ENCODE measurements around the gene KCNJ6. TPM values are rescaled to one million over a fixed set of nuclear protein-coding genes. Genes with fewer than 3 reads are reported as not detected.
"Not testable (repeated sequence)": the region's sequence is repeated elsewhere in the genome, so short reads cannot be mapped to it uniquely, and the experiment has no call there.

The KCNJ6 gene
- total and polyA plus RNA-seq, 4 donors: 0.01 TPM; not detected in 3

GRCh38 chr21:37920302-37920701, 4.0 kb upstream of the KCNJ6 start:
- not testable (repeated sequence) for H3K4me3 ChIP-seq (ENCODE audit: low read depth in 1 of 3, low read length in 3 of 3); H3K9me3 ChIP-seq (ENCODE audit: control insufficient read depth in 4 of 4, low read length in 3 of 4); H3K27me3 ChIP-seq (ENCODE audit: control insufficient read depth in 4 of 4, insufficient read depth in 4 of 4, low read length in 3 of 4); H3K9ac ChIP-seq (ENCODE audit: low read depth in 1 of 2, low read length in 2 of 2); H3K27ac ChIP-seq (ENCODE audit: low read depth in 1 of 2, low read length in 2 of 2); H3K36me3 ChIP-seq (ENCODE audit: control insufficient read depth in 4 of 4, insufficient read depth in 3 of 4, low read depth in 1 of 4, low read length in 3 of 4); DNase-seq (ENCODE audit: low spot score)
- H3K4me1 ChIP-seq (ENCODE audit: control insufficient read depth in 4 of 4, insufficient read depth in 4 of 4, low read length in 3 of 4): peaks cover 10 to 26% (median 13%) of the 10 kb centered on the region in 4 donors
- WGBS: 41% methylated on average over 8 of the region's 8 CpGs
- TF ChIP-seq RXRA (IDR thresholded peaks at IDR 0.05): peak in 1 of 2 donors; percentile 20
- peak; percentile 25 to 27 for TF ChIP-seq HNF4A (conservative IDR thresholded peaks at IDR 0.05)

- 72% methylated on average over 4 of the region's 4 CpGs for WGBS
- H3K36me3 ChIP-seq (ENCODE audit: control insufficient read depth in 4 of 4, insufficient read depth in 3 of 4, low read depth in 1 of 4, low read length in 3 of 4): no peaks in the 10 kb centered on the region
- H3K27ac ChIP-seq (ENCODE audit: low read depth in 1 of 2, low read length in 2 of 2): no peak overlapping the region
- H3K27me3 ChIP-seq (ENCODE audit: control insufficient read depth in 4 of 4, insufficient read depth in 4 of 4, low read length in 3 of 4): peaks cover 0 to 8% (median 6%) of the 10 kb centered on the region in 4 donors
- H3K4me3 ChIP-seq (ENCODE audit: low read depth in 1 of 3, low read length in 3 of 3): no peak overlapping the region
- no peak overlapping the region for H3K9ac ChIP-seq (ENCODE audit: low read depth in 1 of 2, low read length in 2 of 2)
- TF ChIP-seq HNF4A (conservative IDR thresholded peaks at IDR 0.05) (no peak), RAD21 (IDR thresholded peaks at IDR 0.05) (no peak), SP1 (IDR thresholded peaks at IDR 0.05) (no peak), FOXA1 (IDR thresholded peaks at IDR 0.05) (no peak), JUND (IDR thresholded peaks at IDR 0.05) (no peak), MAX (IDR thresholded peaks at IDR 0.05) (no peak), REST (IDR thresholded peaks at IDR 0.05) (no peak), FOXA2 (IDR thresholded peaks at IDR 0.05) (no peak), NR2F2 (IDR thresholded peaks at IDR 0.05) (no peak), ATF3 (IDR thresholded peaks at IDR 0.05) (no peak), CTCF (IDR thresholded peaks at IDR 0.05; ENCODE audit: low read depth, low read length, missing input control) (no peak), HNF4G (IDR thresholded peaks at IDR 0.05) (no peak), RXRA (IDR thresholded peaks at IDR 0.05) (no peak), ZBTB33 (IDR thresholded peaks at IDR 0.05) (no peak), YY1 (IDR thresholded peaks at IDR 0.05) (no peak), EGR1 (IDR thresholded peaks at IDR 0.05; ENCODE audit: low read depth in 2 of 2) (no peak)
- H3K4me1 ChIP-seq (ENCODE audit: control insufficient read depth in 4 of 4, insufficient read depth in 4 of 4, low read length in 3 of 4): peaks cover 10 to 26% (median 15%) of the 10 kb centered on the region in 4 donors
- no peak for DNase-seq (ENCODE audit: low spot score)
- H3K9me3 ChIP-seq (ENCODE audit: control insufficient read depth in 4 of 4, low read length in 3 of 4): no peaks in the 10 kb centered on the region
Measured at GRCh38 chr21:37917612-37918011, 1.4 kb upstream of the KCNJ6 start.

All from liver (tissue), 9 donors.